Measurements from ENCODE around the gene HSPA1A. TPM values are rescaled to one million over a fixed set of nuclear protein-coding genes. Genes with fewer than 3 reads are reported as not detected.

Gene HSPA1A
- total and polyA plus RNA-seq, 7 donors, result 37.1 to 940 (median 242) TPM

- ATAC-seq (no peak), DNase-seq (no peak)
- TF ChIP-seq, protein P1, sequence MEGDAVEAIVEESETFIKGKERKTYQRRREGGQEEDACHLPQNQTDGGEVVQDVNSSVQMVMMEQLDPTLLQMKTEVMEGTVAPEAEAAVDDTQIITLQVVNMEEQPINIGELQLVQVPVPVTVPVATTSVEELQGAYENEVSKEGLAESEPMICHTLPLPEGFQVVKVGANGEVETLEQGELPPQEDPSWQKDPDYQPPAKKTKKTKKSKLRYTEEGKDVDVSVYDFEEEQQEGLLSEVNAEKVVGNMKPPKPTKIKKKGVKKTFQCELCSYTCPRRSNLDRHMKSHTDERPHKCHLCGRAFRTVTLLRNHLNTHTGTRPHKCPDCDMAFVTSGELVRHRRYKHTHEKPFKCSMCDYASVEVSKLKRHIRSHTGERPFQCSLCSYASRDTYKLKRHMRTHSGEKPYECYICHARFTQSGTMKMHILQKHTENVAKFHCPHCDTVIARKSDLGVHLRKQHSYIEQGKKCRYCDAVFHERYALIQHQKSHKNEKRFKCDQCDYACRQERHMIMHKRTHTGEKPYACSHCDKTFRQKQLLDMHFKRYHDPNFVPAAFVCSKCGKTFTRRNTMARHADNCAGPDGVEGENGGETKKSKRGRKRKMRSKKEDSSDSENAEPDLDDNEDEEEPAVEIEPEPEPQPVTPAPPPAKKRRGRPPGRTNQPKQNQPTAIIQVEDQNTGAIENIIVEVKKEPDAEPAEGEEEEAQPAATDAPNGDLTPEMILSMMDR (IDR thresholded peaks at IDR 0.05), result no peak
- H3K27me3 ChIP-seq (ENCODE audit: insufficient read depth in 3 of 3, low read length in 2 of 3), result no peaks in the 10 kb centered on the region
- peaks cover 22% of the 10 kb centered on the region for H3K4me1 ChIP-seq
- intact Hi-C loops (cut with DNase I), result loop anchor here (2.0 to 10.0 kb wide), 5 partner anchors 34 to 286 kb away; partner anchors contain the start of genes ATP6V1G2 (in 1 of the 2), DDX39B (in 1 of the 2), LY6G5C (in 1 of the 2) and NFKBIL1 (in 1 of the 2)
- H3K4me3 ChIP-seq, result peak overlapping the region; percentile 74
- WGBS, 3 donors, result 31 to 59% (median 37%) methylated on average over 6 of the region's 6 CpGs
- H3K9me3 ChIP-seq, result no peaks in the 10 kb centered on the region
- peak overlapping the region; percentile 90 for H3K27ac ChIP-seq
- H3K36me3 ChIP-seq (ENCODE audit: insufficient read depth in 1 of 2, low read depth in 1 of 2), result peaks cover 0 to under 1% of the 10 kb centered on the region in 2 donors
Measured at GRCh38 chr6:31830886-31831335, 15.6 kb downstream of the HSPA1A start.

GRCh38 chr6:31831350-31832215 lies 16.2 kb downstream of the HSPA1A start:
- intact Hi-C loops (cut with DNase I), result loop anchor here (2.0 to 10.0 kb wide), 5 partner anchors 34 to 287 kb away; partner anchors contain the start of genes ATP6V1G2 (in 1 of the 2), DDX39B (in 1 of the 2), LY6G5C (in 1 of the 2) and NFKBIL1 (in 1 of the 2)
- no peak for ATAC-seq
- H3K4me3 ChIP-seq, result peak overlapping the region; percentile 74
- DNase-seq, result no peak
- no peaks in the 10 kb centered on the region for H3K9me3 ChIP-seq
- H3K36me3 ChIP-seq (ENCODE audit: insufficient read depth in 1 of 2, low read depth in 1 of 2), result peaks cover 0 to 7% of the 10 kb centered on the region in 2 donors
- peaks cover 23% of the 10 kb centered on the region for H3K4me1 ChIP-seq
- TF ChIP-seq, protein P1 (IDR thresholded peaks at IDR 0.05), result no peak
- peak overlapping the region; percentile 90 for H3K27ac ChIP-seq
- WGBS, 3 donors, result 68 to 86% (median 76%) methylated on average over 15 of the region's 15 CpGs
- no peaks in the 10 kb centered on the region for H3K27me3 ChIP-seq (ENCODE audit: insufficient read depth in 3 of 3, low read length in 2 of 3)

- TF ChIP-seq, protein P1 (IDR thresholded peaks at IDR 0.05), result no peak
- Histone ChIP-seq H3K27me3 (ENCODE audit: insufficient read depth in 3 of 3, low read length in 2 of 3) (no peaks in the 10 kb centered on the region), H3K36me3 (ENCODE audit: insufficient read depth in 1 of 2, low read depth in 1 of 2) (peaks cover 10 to 35% of the 10 kb centered on the region in 2 donors), H3K4me1 (peaks cover 46% of the 10 kb centered on the region), H3K4me3 (peak overlapping the region; percentile 86), H3K27ac (peak overlapping the region; percentile 90), H3K9me3 (no peaks in the 10 kb centered on the region)
- DNase-seq (peak; percentile 89 to 94), ATAC-seq (peak; percentile 85 to 89 (median 86))
- 0 to 1% (median 0%) methylated on average over 59 of the region's 59 CpGs for WGBS, 3 donors
- intact Hi-C loops (cut with DNase I), result loop anchor here (2.0 to 10.0 kb wide), 6 partner anchors 28 to 290 kb away; partner anchors contain the start of genes ATP6V1G2 (in 1 of the 2), DDX39B (in 1 of the 2), EHMT2 (in 1 of the 2) and LY6G5C (in 1 of the 2)
Measured at GRCh38 chr6:31834367-31835250, 19.3 kb downstream of the HSPA1A start.

DNA sequence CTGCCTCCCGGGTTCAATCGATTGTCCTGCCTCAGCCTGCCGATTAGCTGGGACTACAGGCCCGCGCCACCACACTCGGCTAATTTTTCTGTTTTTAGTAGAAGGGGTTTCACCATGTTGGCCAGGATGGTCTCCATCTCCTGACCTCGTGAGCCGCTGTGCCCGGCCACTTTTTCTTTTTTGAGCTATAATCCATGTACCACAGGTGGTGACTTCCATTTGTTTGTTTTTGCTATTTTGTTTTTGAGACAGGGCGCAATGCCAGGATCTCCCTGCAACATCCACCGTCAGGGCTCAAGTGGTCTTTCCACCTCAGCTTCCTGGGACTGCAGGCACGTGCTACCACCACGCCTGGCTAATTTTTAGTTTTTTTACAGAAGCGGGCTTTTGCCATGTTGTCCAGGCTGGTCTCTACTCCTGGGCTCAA lies 20.7 kb downstream of the HSPA1A start:
- TF ChIP-seq, protein P1 (IDR thresholded peaks at IDR 0.05), result no peak
- no peaks in the 10 kb centered on the region for H3K9me3 ChIP-seq
- peaks cover 10 to 50% of the 10 kb centered on the region in 2 donors for H3K36me3 ChIP-seq (ENCODE audit: insufficient read depth in 1 of 2, low read depth in 1 of 2)
- ATAC-seq, result no peak
- no peaks in the 10 kb centered on the region for H3K27me3 ChIP-seq (ENCODE audit: insufficient read depth in 3 of 3, low read length in 2 of 3)
- intact Hi-C loops (cut with DNase I), result loop anchor here in 1 of 2 donors (2.0 to 10.0 kb wide), 2 partner anchors 27 to 291 kb away; partner anchors contain the start of genes ATP6V1G2, DDX39B, NEU1 and NFKBIL1
- DNase-seq, result no peak
- peak overlapping the region; percentile 90 for H3K27ac ChIP-seq
- peaks cover 42% of the 10 kb centered on the region for H3K4me1 ChIP-seq
- H3K4me3 ChIP-seq, result peak overlapping the region; percentile 86
- 15 to 17% (median 15%) methylated on average over 14 of the region's 14 CpGs for WGBS, 3 donors
